ENCODE measurements around the gene SOX18. TPM values are rescaled to one million over a fixed set of nuclear protein-coding genes. Genes with fewer than 3 reads are reported as not detected.

SOX18 gene
- total and polyA plus RNA-seq, 2 of the 13 experiments (the other 11 are each of a cell fraction or from before 2014, with no cell fraction given) = 1.6 to 1.9 TPM

GRCh38 chr20:64078934-64079272 lies 29.5 kb upstream of the SOX18 start:
- ATAC-seq (no peak), DNase-seq (ENCODE audit: low spot score) (no peak), FAIRE-seq (no peak)
- Histone ChIP-seq H3K9ac (ENCODE audit: insufficient read depth, low read depth, low read length) (peak overlapping the region; percentile 78), H3K4me1 (ENCODE audit: insufficient read depth, low read length) (peaks cover 53% of the 10 kb centered on the region), H3K4me2 (ENCODE audit: low read depth, low read length) (peak overlapping the region; percentile 99), H4K20me1 (ENCODE audit: insufficient read depth, low read length) (peaks cover 9% of the 10 kb centered on the region; the same call in 1 of the 2 replicates), H3K36me3 (replicated peaks in 1 of 2; ENCODE audit: control insufficient read depth in 1 of 2, insufficient read depth in 2 of 2, low read length in 2 of 2) (no peaks in the 10 kb centered on the region), H3K4me3 (replicated peaks in 1 of 3; ENCODE audit: insufficient read depth in 1 of 3, low read depth in 2 of 3, low read length in 3 of 3) (peak overlapping the region; percentile 77 to 89 (median 85)), H3K9me3 (ENCODE audit: low read length) (no peaks in the 10 kb centered on the region), H2AFZ (ENCODE audit: low read length) (no peak overlapping the region), H3K27me3 (ENCODE audit: control insufficient read depth in 1 of 2, insufficient read depth in 2 of 2, low read length in 2 of 2) (peaks cover 1 to 9% of the 10 kb centered on the region in 2 experiments; a peak in 2 of 5 replicates), H3K79me2 (ENCODE audit: insufficient read depth, low read length) (no peaks in the 10 kb centered on the region), H3K27ac (ENCODE audit: extremely low read length, insufficient read depth, low read length) (no peak overlapping the region)
- BruUV-seq (replicated peaks) = TSS peak; percentile 65
- in situ Hi-C loops (cut with HindIII; ENCODE audit: extremely low pct_ligation_motif_present, low pct_unique_long_range_greater_than_20kb) = no loop called here
- ChIA-PET CTCF (ENCODE audit: low intra/inter-chr PET ratio, low total read pairs) (no interaction called here), POLR2A (interaction anchor here (1.0 to 4.9 kb wide), 6 partner anchors 14 to 214 kb away, joined by 3 to 25 read pairs (median 8); partner anchors contain the start of genes PCMTD2, TCEA2 and TPD52L2)
- WGBS (ENCODE audit: low lambda C conversion rate) = 28% methylated on average over 4 of the region's 4 CpGs
- intact Hi-C loops (cut with micrococcal nuclease; ENCODE audit: unreplicated experiment) = no loop called here
- TF ChIP-seq SNAPC4 (CRISPR knock-in tag; IDR thresholded peaks at IDR 0.05) (peak; percentile 76; the same call in 1 of the 2 replicates), TBX2 (CRISPR knock-in tag; IDR thresholded peaks at IDR 0.05; ENCODE audit: borderline replicate concordance) (0 out of 2 replicates have a peak, but pooled peaks have one; percentile 5), TFAP4 (IDR thresholded peaks at IDR 0.05; ENCODE audit: borderline replicate concordance, low read depth) (no peak), ZNF512B (CRISPR knock-in tag; IDR thresholded peaks at IDR 0.05; ENCODE audit: borderline replicate concordance) (no peak), ZNF329 (CRISPR knock-in tag; IDR thresholded peaks at IDR 0.05; ENCODE audit: low read depth) (no peak), TGIF2 (CRISPR knock-in tag; IDR thresholded peaks at IDR 0.05) (peak; percentile 1; the same call in 1 of the 2 replicates), REL (CRISPR knock-in tag; conservative IDR thresholded peaks at IDR 0.05) (0 out of 2 replicates have a peak, but pooled peaks have one; percentile 63), ZNF256 (CRISPR knock-in tag; conservative IDR thresholded peaks at IDR 0.05) (no peak), U2AF1 (optimal IDR thresholded peaks at IDR 0.05; ENCODE audit: low read depth, low read length) (peak; percentile 8)
- TF ChIP-seq, protein P1, sequence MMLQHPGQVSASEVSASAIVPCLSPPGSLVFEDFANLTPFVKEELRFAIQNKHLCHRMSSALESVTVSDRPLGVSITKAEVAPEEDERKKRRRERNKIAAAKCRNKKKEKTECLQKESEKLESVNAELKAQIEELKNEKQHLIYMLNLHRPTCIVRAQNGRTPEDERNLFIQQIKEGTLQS (CRISPR knock-in tag; IDR thresholded peaks at IDR 0.05) = peak; percentile 19; the same call in 1 of the 2 replicates
- TF ChIP-seq, protein P2, sequence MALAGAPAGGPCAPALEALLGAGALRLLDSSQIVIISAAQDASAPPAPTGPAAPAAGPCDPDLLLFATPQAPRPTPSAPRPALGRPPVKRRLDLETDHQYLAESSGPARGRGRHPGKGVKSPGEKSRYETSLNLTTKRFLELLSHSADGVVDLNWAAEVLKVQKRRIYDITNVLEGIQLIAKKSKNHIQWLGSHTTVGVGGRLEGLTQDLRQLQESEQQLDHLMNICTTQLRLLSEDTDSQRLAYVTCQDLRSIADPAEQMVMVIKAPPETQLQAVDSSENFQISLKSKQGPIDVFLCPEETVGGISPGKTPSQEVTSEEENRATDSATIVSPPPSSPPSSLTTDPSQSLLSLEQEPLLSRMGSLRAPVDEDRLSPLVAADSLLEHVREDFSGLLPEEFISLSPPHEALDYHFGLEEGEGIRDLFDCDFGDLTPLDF (CRISPR knock-in tag; IDR thresholded peaks at IDR 0.05) = no peak
- TF ChIP-seq, protein P3, sequence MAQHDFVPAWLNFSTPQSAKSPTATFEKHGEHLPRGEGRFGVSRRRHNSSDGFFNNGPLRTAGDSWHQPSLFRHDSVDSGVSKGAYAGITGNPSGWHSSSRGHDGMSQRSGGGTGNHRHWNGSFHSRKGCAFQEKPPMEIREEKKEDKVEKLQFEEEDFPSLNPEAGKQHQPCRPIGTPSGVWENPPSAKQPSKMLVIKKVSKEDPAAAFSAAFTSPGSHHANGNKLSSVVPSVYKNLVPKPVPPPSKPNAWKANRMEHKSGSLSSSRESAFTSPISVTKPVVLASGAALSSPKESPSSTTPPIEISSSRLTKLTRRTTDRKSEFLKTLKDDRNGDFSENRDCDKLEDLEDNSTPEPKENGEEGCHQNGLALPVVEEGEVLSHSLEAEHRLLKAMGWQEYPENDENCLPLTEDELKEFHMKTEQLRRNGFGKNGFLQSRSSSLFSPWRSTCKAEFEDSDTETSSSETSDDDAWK (CRISPR knock-in tag; IDR thresholded peaks at IDR 0.05) = no peak

All from HepG2 (cell line).